ENCODE measurements around the gene ERC2. TPM values are rescaled to one million over a fixed set of nuclear protein-coding genes. Genes with fewer than 3 reads are reported as not detected.

ERC2 gene
- total RNA-seq, 1 donor from 2014 or later: 48.3 TPM

DNA sequence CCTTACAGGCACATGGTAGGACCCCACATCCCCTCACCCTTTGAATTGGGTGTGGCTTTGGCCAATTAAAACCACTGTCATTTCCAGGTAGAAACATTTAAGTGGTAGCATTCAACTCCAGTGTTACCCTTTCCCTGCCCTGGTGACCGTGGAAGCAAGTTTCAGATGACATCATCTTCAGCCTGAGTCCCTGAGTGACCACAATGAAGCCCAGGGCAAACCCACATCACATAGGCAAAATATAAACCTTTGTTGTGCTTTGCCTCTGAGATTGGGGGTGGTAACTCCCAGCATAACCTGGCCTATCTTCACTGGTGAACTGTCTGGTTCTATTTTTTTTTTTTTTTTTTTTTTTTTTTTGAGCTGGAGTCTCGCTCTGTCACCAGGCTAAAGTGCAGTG is 577.2 kb downstream of the ERC2 start:
- Mint-ChIP-seq H3K9me3 (ENCODE audit: unreplicated experiment) (no peaks in the 10 kb centered on the region), H3K27me3 (ENCODE audit: unreplicated experiment) (no peaks in the 10 kb centered on the region), H3K4me3 (ENCODE audit: unreplicated experiment) (no peak overlapping the region), H3K4me1 (ENCODE audit: low read depth, unreplicated experiment) (no peaks in the 10 kb centered on the region), H3K27ac (ENCODE audit: unreplicated experiment) (no peak overlapping the region), H3K36me3 (ENCODE audit: unreplicated experiment) (no peaks in the 10 kb centered on the region)
- TF ChIP-seq, protein P1, sequence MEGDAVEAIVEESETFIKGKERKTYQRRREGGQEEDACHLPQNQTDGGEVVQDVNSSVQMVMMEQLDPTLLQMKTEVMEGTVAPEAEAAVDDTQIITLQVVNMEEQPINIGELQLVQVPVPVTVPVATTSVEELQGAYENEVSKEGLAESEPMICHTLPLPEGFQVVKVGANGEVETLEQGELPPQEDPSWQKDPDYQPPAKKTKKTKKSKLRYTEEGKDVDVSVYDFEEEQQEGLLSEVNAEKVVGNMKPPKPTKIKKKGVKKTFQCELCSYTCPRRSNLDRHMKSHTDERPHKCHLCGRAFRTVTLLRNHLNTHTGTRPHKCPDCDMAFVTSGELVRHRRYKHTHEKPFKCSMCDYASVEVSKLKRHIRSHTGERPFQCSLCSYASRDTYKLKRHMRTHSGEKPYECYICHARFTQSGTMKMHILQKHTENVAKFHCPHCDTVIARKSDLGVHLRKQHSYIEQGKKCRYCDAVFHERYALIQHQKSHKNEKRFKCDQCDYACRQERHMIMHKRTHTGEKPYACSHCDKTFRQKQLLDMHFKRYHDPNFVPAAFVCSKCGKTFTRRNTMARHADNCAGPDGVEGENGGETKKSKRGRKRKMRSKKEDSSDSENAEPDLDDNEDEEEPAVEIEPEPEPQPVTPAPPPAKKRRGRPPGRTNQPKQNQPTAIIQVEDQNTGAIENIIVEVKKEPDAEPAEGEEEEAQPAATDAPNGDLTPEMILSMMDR (IDR thresholded peaks at IDR 0.05; ENCODE audit: partially characterized antibody, unreplicated experiment): no peak
- no peak for DNase-seq

GRCh38 chr3:55888282-55888885 is 579.9 kb downstream of the ERC2 start:
- TF ChIP-seq, protein P1 (IDR thresholded peaks at IDR 0.05; ENCODE audit: partially characterized antibody, unreplicated experiment): no peak
- Mint-ChIP-seq H3K27ac (ENCODE audit: unreplicated experiment) (no peak overlapping the region), H3K36me3 (ENCODE audit: unreplicated experiment) (no peaks in the 10 kb centered on the region), H3K4me3 (ENCODE audit: unreplicated experiment) (no peak overlapping the region), H3K9me3 (ENCODE audit: unreplicated experiment) (no peaks in the 10 kb centered on the region), H3K4me1 (ENCODE audit: low read depth, unreplicated experiment) (no peaks in the 10 kb centered on the region), H3K27me3 (ENCODE audit: unreplicated experiment) (no peaks in the 10 kb centered on the region)
- DNase-seq: no peak

- Mint-ChIP-seq H3K27ac (ENCODE audit: unreplicated experiment) (no peak overlapping the region), H3K9me3 (ENCODE audit: unreplicated experiment) (no peaks in the 10 kb centered on the region), H3K36me3 (ENCODE audit: unreplicated experiment) (no peaks in the 10 kb centered on the region), H3K4me3 (ENCODE audit: unreplicated experiment) (no peak overlapping the region), H3K27me3 (ENCODE audit: unreplicated experiment) (no peaks in the 10 kb centered on the region), H3K4me1 (ENCODE audit: low read depth, unreplicated experiment) (peaks cover 2% of the 10 kb centered on the region)
- no peak for DNase-seq
- TF ChIP-seq, protein P1 (IDR thresholded peaks at IDR 0.05; ENCODE audit: partially characterized antibody, unreplicated experiment): no peak
Measured at GRCh38 chr3:55885721-55886120, 582.5 kb downstream of the ERC2 start.

- DNase-seq: no peak
- Mint-ChIP-seq H3K9me3 (ENCODE audit: unreplicated experiment) (no peaks in the 10 kb centered on the region), H3K27me3 (ENCODE audit: unreplicated experiment) (no peaks in the 10 kb centered on the region), H3K4me1 (ENCODE audit: low read depth, unreplicated experiment) (peaks cover 2% of the 10 kb centered on the region), H3K4me3 (ENCODE audit: unreplicated experiment) (no peak overlapping the region), H3K27ac (ENCODE audit: unreplicated experiment) (no peak overlapping the region), H3K36me3 (ENCODE audit: unreplicated experiment) (no peaks in the 10 kb centered on the region)
- TF ChIP-seq, protein P1 (IDR thresholded peaks at IDR 0.05; ENCODE audit: partially characterized antibody, unreplicated experiment): no peak
Measured at GRCh38 chr3:55884491-55885285, 583.6 kb downstream of the ERC2 start.

- TF ChIP-seq, protein P1 (IDR thresholded peaks at IDR 0.05; ENCODE audit: partially characterized antibody, unreplicated experiment): no peak
- Mint-ChIP-seq H3K36me3 (ENCODE audit: unreplicated experiment) (no peaks in the 10 kb centered on the region), H3K9me3 (ENCODE audit: unreplicated experiment) (no peaks in the 10 kb centered on the region), H3K27ac (ENCODE audit: unreplicated experiment) (no peak overlapping the region), H3K4me1 (ENCODE audit: low read depth, unreplicated experiment) (peaks cover 2% of the 10 kb centered on the region), H3K4me3 (ENCODE audit: unreplicated experiment) (no peak overlapping the region), H3K27me3 (ENCODE audit: unreplicated experiment) (no peaks in the 10 kb centered on the region)
- DNase-seq: no peak
Measured at GRCh38 chr3:55884066-55884465, 584.2 kb downstream of the ERC2 start.
